GM12801 (cell line): Measurements from ENCODE around the gene PRKCH.

Experiments used
- CTCF ChIP-seq: IDR thresholded peaks from one replicate; pipeline ENCODE4 v1.5.1; 2011; ENCODE audit warnings: control low read depth; ENCODE audit not compliant: insufficient read length; ENCODE audit errors: extremely low read depth

The PRKCH gene

GRCh38 chr14:61332658-61333029 is 11.3 kb downstream of the PRKCH start:
- TF ChIP-seq CTCF = no peak

- TF ChIP-seq CTCF = no peak
These were observed 11.7 kb downstream of the PRKCH start for GRCh38 chr14:61333087-61333486.

GRCh38 chr14:61334197-61334701 is 12.9 kb downstream of the PRKCH start:
- no peak for TF ChIP-seq CTCF

- no peak for TF ChIP-seq CTCF
These were observed 13.7 kb downstream of the PRKCH start for GRCh38 chr14:61335049-61335448.

GRCh38 chr14:61335671-61336275 is 14.4 kb downstream of the PRKCH start:
- TF ChIP-seq CTCF = no peak

GRCh38 chr14:61337893-61338292 is 16.5 kb downstream of the PRKCH start:
- TF ChIP-seq CTCF = no peak

GRCh38 chr14:61338457-61338856 is 17.1 kb downstream of the PRKCH start:
- no peak for TF ChIP-seq CTCF
